Thyroid gland (tissue), 4 donors: ENCODE data around the gene SLC2A13.

ENCODE experiments used
- POLR2A ChIP-seq, 2 donors: fragments of 450-650 bp; IDR thresholded peaks; one replicate each; pipeline ENCODE4 v1.6.1; 2017; ENCODE audit warnings: antibody characterized with exemption in 2 of 2, mild to moderate bottlenecking in 2 of 2, moderate library complexity in 1 of 2
- TF ChIP-seq, protein P1 (sequence below), 6 experiments: fragments of 200-600 bp in 3 of 6; fragments of 450-650 bp in 3 of 6; sonication (generic) in 3 of 6; IDR thresholded peaks; one replicate each; pipeline ENCODE4 v1.5.1; 2016 to 2019; ENCODE audit warnings: antibody characterized with exemption in 6 of 6, mild to moderate bottlenecking in 2 of 6, inconsistent platforms in 1 of 6, moderate library complexity in 1 of 6

GRCh38 chr12:40045656-40046055 lies 60.2 kb downstream of the SLC2A13 start:
- TF ChIP-seq, protein P1, sequence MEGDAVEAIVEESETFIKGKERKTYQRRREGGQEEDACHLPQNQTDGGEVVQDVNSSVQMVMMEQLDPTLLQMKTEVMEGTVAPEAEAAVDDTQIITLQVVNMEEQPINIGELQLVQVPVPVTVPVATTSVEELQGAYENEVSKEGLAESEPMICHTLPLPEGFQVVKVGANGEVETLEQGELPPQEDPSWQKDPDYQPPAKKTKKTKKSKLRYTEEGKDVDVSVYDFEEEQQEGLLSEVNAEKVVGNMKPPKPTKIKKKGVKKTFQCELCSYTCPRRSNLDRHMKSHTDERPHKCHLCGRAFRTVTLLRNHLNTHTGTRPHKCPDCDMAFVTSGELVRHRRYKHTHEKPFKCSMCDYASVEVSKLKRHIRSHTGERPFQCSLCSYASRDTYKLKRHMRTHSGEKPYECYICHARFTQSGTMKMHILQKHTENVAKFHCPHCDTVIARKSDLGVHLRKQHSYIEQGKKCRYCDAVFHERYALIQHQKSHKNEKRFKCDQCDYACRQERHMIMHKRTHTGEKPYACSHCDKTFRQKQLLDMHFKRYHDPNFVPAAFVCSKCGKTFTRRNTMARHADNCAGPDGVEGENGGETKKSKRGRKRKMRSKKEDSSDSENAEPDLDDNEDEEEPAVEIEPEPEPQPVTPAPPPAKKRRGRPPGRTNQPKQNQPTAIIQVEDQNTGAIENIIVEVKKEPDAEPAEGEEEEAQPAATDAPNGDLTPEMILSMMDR (IDR thresholded peaks at IDR 0.05): no peak
- TF ChIP-seq POLR2A (IDR thresholded peaks at IDR 0.05): no peak
